ENCODE measurements around the gene FAM83C. TPM values are rescaled to one million over a fixed set of nuclear protein-coding genes. Genes with fewer than 3 reads are reported as not detected.

FAM83C gene
- polyA plus RNA-seq, 3 donors = 0.05 TPM; not detected in 2

GRCh38 chr20:35287509-35288324 is 4.5 kb downstream of the FAM83C start:
- DNase-seq (ENCODE audit: extremely low read depth in 1 of 11, low read depth in 9 of 11, low spot score in 4 of 11) = no peak

GRCh38 chr20:35286899-35287508 is 5.2 kb downstream of the FAM83C start:
- DNase-seq (ENCODE audit: extremely low read depth in 1 of 11, low read depth in 9 of 11, low spot score in 4 of 11) = no peak

DNA sequence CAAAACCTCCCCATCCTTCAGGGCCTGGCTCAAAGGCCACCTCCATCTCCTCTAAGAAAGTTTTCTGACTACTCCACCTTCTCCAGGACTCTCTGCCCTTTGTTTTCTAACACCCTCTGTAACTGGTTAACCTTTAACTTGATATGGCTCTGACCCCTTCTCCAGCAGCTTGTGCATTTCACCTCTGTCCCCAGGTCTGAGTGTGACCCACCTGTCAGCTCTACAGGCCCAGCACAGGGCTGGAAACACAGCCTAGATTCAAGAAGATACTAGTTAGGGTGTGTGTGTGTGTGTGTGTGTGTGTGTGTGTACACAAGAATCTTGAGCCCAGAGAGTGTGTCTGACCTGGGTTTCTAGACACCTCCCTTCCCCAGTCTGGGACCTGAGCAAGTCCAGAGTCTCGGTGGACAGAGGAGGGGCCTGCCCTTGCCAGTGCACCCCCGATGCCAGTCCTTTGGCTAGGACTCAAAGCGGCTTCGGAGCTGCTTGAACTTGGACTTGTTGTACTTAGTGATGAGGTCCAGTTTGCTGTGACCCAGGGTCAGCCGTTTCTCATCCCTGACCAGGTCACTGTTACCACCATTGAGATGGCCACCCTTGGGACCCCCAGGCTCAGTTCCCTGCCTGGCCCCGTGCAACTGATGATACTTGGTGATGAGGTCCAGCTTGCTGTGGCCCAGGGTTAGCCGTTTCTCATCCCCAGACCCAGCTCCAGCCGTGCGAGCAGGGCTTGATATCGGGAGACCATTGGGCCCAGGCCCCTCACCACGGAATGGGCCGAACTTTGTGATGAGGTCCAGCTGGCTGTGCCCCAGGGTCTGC is 5.9 kb downstream of the FAM83C start:
- DNase-seq (ENCODE audit: extremely low read depth in 1 of 11, low read depth in 9 of 11, low spot score in 4 of 11) = no peak

- no peak for DNase-seq (ENCODE audit: extremely low read depth in 1 of 11, low read depth in 9 of 11, low spot score in 4 of 11)
Observed at GRCh38 chr20:35285806-35286076, 6.5 kb downstream of the FAM83C start.

- peak in 1 of 11 donors; percentile 56 for DNase-seq (ENCODE audit: extremely low read depth in 1 of 11, low read depth in 9 of 11, low spot score in 4 of 11)
Observed at GRCh38 chr20:35284992-35285805, 7.0 kb downstream of the FAM83C start.

GRCh38 chr20:35284267-35284991 is 7.8 kb downstream of the FAM83C start, which contains the start of gene EIF6:
TSS of gene EIF6 (minus strand) at chr20:35284772. CDS start at chr20:35284487, 285 bp downstream.
- peak in 10 of 11 donors; percentile 73 to 88 (median 78) for DNase-seq (ENCODE audit: extremely low read depth in 1 of 11, low read depth in 9 of 11, low spot score in 4 of 11)

- no peak for DNase-seq (ENCODE audit: extremely low read depth in 1 of 11, low read depth in 9 of 11, low spot score in 4 of 11)
Observed at GRCh38 chr20:35283441-35284266, 8.6 kb downstream of the FAM83C start.

DNA sequence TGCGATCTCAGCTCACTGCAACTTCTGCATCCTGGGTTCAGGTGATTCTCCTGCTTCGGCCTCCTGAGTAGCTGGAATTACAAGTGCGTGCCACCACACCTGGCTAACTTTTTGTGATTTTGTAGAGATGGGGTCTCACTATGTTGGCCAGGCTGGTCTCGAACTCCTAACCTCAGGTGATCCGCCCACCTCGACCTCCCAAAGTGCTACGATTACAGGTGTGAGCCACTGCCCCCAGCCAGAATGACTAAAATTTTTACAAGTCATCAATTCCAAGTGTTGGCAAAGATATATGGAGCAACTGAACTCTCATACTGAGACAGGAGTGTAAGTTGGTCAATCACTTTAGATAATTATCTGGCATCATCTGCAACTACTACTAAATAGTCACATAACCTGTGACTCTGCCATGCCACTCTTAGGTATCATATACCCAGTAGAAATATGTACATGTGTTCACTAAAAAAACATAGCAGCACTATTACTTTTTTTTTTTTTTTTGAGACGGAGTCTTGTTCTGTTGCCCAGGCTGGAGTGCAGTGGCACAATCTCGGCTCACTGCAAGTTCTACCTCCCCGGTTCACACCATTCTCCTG is 10.6 kb downstream of the FAM83C start:
- no peak for DNase-seq (ENCODE audit: extremely low read depth in 1 of 11, low read depth in 9 of 11, low spot score in 4 of 11)

- DNase-seq (ENCODE audit: extremely low read depth in 1 of 11, low read depth in 9 of 11, low spot score in 4 of 11) = no peak
Observed at GRCh38 chr20:35280523-35280922, 11.7 kb downstream of the FAM83C start.

DNA sequence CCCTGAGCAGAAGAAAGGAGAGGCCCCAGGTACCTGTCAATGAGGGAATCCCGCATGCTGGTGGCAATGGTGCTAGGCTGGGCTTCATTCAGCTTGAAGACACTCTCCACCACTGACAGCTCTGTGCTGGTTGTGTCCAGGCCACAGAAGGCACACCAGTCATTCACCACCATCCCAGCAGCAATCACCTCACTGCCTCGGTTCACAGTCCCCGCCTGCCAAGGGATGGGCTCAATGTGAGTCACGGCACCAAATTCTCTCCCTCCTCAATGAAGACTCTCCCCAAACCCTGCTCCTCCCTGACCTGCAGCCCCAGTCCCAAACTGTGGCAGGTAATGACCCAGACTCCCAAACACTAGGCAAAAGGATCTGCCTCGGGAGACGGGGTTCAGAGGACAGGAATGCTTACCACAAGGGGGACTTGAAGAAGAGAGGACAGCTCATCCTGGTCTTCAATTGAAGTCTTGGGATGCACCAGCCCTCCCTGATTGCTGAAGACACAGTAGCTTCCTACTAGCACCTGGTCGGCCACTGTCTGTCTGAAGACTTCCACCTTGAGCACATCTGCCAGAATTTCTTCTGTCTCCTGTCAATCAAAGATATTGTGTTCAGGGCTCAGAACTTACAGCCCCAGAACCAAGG is 12.6 kb downstream of the FAM83C start:
- DNase-seq (ENCODE audit: extremely low read depth in 1 of 11, low read depth in 9 of 11, low spot score in 4 of 11) = no peak

GRCh38 chr20:35279040-35279439 is 13.2 kb downstream of the FAM83C start:
- no peak for DNase-seq (ENCODE audit: extremely low read depth in 1 of 11, low read depth in 9 of 11, low spot score in 4 of 11)

GRCh38 chr20:35277531-35278395 is 14.5 kb downstream of the FAM83C start, which contains the start of gene MMP24OS:
TSS of gene MMP24OS (minus strand) at chr20:35278122. CDS start at chr20:35277929, 193 bp downstream.
- peak; percentile 72 to 90 (median 81) for DNase-seq (ENCODE audit: extremely low read depth in 1 of 11, low read depth in 9 of 11, low spot score in 4 of 11)

- DNase-seq (ENCODE audit: extremely low read depth in 1 of 11, low read depth in 9 of 11, low spot score in 4 of 11) = no peak
Observed at GRCh38 chr20:35277127-35277526, 15.1 kb downstream of the FAM83C start.

DNA sequence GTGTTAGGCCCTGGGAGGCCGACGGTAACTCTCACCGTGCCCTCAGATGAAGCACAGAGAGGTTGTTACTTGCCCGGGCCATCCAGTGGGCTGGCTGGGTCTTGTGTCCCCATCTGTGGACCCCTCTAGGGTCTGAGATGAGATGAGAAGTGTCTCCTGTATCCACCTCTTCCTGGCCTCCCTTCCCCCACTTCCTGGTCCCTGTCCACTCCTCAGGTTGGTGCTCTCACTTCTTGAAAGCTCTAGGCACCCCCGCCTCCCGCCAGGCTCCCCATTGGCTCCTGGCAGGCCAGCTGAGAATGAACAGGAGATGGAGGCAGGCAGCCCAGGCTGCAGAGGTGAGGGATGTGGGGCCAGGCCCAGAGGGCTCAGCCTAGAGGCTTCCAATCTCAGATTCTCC is 15.8 kb downstream of the FAM83C start:
- DNase-seq (ENCODE audit: extremely low read depth in 1 of 11, low read depth in 9 of 11, low spot score in 4 of 11) = no peak

DNA sequence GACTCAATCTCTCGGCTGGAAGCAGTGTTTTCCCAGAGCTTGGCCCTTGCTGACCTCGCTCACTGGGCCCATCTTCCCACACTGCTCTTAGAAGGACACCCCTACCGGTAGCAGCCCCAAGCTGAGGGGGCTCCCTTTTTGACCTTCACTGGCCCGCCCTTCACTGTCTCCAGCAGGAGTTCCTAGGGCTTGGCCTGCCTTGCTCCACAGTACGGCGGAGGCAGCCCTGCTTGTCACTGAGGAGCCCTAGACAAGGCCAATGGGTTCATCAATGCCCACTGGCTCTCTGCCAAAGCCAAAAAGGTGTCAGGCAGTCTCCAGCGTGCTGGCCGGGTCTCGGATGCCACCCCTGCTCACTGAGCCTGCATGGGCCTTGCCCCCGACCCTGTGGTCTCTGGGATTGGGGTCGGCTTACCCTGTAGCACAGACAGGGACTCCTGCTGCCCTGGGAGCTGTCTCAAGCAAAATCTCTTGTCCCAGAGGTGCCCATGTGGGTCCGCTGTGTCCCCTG is 16.4 kb downstream of the FAM83C start:
- no peak for DNase-seq (ENCODE audit: extremely low read depth in 1 of 11, low read depth in 9 of 11, low spot score in 4 of 11)

All from renal cortex interstitium (tissue), 11 donors.